Renal pelvis (tissue), 4 donors: ENCODE measurements around the gene RBMS3. TPM values are rescaled to one million over a fixed set of nuclear protein-coding genes. Genes with fewer than 3 reads are reported as not detected.
"Not testable (repeated sequence)": the region's sequence is repeated elsewhere in the genome, so short reads cannot be mapped to it uniquely, and the experiment has no call there.

Source experiments
- DNase-seq: peaks from one replicate; pipeline ENCODE4 v3.0.0-alpha.2; 2013
- polyA plus RNA-seq, 3 donors: library from polyadenylated mRNA; unstranded; fragments of 120-200 nt; gene quantifications; one replicate each; pipeline ENCODE4 v1.2.1, GENCODE V29; 2013; ENCODE audit not compliant: insufficient read length in 3 of 3

Gene RBMS3
- polyA plus RNA-seq, 3 donors, result 10.2 to 13.1 (median 11.6) TPM

DNA sequence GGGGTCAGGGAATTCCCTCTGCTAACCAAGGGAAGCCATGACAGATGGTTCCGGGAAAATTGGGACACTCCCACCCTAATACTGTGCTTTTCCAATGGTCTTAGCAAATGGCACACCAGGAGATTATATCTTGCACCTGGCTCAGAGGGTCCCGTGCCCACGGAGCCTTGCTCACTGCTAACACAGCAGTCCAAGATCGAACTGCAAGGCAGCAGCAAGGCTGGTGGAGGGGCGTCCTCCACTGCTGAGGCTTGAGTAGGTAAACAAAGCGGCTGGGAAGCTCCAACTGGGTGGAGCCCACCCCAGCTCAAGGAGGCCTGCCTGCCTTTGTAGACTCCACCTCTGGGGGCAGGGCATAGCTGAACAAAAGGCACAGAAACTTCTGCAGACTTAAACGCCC lies 389.6 kb downstream of the RBMS3 start:
- DNase-seq, result not testable (repeated sequence)

DNA sequence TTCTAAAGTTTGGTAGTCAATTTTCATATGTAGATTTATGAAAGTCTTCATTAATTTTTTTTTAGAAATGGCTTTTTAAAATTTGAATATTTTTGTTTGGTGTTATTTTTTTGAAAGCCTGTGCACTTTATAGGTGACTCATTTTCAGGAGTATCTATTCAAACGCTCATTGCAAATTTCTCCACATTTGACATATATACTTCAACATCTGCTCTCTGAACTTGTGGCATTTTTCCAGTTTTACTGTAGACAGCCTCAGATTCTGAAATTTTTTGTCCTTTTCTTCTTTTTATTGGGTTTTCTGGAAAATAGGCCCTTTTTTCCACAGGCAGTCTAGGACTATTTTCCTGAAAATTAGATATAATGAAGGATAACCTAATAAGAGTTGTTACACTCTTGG lies 396.6 kb downstream of the RBMS3 start:
- no peak for DNase-seq

DNA sequence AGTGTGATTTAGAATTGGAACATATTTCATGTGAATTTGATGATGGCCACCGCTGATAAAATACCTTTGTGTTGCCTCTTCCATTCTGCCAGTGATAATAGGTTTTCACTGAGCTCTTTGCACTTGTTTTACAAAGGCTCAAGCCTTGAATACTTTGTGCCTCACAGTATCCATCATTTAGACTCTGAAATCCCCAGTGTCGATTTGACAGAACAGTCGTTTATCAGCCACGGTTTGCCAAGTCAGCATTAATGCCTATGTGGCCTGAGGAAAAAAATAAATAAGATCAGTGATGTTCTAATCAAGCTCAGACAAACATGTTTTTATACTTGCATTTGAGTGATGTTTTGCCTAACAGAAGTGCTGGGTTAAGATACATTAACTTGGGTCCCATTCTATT lies 399.1 kb downstream of the RBMS3 start:
- DNase-seq, result no peak

DNA sequence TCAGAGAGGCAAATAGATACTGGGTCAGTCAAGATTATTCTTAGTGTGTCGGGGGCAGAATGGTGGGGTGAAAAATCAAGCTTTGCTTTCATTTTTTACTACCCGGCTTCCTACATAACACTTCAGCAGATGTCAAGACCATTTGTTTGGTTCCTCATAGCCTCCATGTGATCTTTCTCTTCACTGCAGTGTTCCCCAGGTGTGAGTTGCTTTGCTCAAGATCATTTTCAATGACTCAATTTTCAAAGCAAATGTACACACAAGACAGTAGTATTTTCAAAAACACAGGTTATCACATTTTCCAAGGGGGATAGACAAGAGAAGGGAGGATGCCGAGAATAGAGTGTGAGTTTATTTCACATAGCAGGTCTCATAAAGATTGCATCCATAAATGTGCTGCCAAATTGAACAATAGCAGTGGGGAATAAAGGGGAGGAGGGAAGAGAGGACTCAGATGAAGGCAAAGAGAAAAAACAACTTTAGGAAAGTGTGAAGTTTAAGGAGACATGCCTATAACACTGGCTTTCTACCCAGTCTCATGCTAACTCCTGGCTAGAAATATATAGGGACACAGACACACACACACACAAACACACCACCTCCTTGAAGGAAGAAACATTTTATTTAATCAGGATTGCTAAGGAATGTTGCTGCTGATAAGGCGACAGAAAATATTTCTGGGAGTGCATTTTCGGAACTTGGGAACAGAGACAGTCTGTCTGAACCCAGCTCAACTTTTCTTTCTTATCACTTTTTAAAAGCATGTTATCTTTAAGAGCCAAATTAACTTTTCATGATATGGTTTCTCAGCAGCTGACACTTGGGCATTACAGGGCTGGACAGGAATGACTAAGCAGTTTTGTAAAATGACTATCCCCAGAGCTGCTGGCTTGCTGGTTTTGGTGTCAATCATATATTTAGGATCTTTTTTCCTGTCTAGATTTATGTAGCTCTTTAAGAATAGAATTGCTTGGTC lies 402.4 kb downstream of the RBMS3 start:
- no peak for DNase-seq

DNA sequence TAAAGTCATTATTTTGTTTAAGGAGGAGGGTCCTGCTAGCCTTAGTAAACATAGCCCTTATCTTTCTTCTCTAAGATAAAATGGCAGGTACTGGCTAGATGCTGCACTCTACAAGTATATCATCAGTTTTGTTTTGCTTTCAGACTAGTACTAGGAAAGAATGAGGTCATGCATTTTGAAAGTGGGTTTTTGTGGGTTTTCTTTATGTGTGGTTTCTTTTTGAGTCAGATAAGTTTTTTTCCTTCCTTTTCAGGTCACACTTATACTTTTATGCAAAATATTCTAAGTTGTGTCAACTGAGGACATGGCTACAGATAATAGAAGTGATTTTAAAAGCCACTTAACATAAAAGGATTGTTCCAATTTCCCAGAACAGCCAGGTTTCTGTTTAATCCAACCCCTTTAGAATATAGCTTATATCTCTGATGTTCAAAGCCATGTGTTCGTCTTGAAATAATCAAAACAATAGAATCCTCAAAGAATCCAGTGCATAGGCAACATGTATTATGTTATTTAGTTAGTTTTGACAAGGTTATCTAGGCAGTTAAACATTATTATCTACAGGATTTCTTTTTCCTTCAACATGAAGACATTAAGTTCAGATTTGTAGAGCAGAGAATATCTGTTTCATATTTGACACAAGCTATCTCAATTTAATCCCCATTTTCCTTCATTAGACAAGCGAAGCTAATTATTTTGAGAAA lies 406.2 kb downstream of the RBMS3 start:
- DNase-seq, result no peak

DNA sequence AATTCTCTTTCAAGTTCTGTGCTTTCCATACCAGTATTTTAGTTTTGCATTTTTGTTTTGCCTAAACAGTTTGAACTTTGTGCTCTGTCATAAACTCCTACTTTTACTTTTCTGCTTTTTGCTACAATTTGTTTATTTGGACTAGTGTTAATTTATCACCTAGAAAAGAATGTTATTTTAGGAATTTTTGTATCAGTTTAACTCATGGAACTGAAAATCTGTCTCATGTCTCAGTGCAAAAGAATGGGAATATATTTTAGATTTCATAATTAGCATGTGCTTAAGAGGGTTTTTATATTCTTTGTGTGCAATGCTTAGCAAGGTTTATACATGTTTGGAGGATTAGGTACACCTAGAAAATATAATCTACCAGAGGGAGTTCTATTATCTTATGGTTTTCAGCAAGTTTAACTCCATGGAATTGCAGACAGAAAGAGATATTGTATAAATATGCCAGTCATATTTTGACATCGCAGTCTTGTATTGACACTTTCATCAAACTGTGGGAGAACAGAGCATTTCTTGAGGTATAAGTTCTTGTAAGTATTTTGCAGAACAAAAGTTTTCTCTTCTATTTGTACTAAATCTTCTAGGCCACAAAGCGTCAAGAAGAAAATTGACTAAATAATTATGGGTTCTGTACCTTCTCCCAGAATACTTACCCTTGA lies 409.9 kb downstream of the RBMS3 start:
- DNase-seq, result no peak

DNA sequence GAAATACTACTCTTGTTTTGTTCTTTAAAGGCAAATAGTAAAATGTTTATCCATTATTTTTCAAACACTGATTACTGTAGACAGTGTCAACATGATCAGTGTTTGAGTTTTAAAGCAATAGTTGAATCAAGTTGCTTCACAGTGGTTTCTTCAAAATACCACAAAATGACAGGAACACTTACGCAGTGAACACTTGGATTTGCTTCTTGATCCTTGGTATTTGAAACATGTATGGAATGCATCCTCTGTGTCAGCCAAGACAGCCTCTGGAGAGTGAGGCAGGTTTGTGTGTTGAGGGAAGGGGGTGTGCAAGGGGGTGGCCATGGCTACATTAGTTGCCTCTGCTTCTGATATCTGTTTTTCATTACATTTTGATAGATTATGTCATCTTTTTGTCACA lies 413.0 kb downstream of the RBMS3 start:
- DNase-seq, result no peak

DNA sequence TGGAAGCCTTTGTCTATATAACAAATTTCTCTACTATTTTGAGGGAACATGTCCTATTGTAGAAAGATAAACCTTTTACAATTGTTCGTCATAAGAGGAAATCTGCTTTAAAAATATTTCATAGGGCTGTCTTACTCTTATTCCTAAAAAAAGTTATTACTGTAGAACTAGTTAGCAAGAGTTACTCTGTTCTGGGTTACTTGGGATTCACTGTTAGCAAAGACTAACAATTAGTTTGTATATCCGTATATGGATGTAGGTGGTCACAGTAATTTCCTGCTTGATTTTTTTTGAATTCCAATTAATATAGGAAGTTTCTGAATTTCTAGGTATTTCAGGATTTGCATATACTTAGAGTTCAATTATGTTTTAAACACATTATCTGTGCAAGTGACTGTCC lies 413.5 kb downstream of the RBMS3 start:
- DNase-seq, result no peak

DNA sequence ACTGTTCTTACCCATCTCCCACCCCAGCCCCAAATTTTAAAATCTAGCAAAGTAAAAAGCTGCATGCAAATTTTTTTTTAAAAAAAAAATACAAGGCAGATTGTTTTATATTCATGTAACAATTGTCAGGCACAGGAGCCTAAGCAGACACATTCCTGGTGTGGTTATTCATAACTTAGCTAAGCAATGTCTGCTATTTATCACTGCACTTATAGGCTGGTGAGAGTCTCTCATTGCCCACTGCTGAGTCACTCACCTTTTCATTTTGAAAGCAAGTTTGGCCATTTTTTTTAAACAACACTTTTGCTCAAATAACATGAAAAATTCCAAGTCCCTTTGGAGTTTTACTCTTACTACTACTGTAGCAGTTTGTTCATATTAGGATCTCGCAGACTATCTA lies 413.9 kb downstream of the RBMS3 start:
- no peak for DNase-seq

DNA sequence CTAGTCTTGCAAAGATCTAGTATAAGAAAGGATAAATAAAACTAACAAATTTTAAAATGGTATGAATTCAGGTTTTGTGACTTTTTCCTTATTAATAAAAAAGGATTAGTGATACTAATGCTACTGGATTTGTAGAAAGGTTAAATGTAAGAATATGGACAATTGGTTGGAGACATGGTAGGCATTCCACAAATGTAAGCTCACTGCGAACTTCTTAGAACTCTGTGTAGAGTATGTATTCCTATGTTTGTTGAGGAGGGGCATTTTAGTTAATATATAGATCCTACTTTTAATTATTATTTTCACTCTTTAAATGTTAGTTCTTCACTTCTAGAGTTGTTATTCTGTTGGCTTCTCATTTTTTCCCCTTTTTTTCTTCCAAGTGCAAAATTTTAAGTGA lies 414.3 kb downstream of the RBMS3 start:
- DNase-seq, result no peak

DNA sequence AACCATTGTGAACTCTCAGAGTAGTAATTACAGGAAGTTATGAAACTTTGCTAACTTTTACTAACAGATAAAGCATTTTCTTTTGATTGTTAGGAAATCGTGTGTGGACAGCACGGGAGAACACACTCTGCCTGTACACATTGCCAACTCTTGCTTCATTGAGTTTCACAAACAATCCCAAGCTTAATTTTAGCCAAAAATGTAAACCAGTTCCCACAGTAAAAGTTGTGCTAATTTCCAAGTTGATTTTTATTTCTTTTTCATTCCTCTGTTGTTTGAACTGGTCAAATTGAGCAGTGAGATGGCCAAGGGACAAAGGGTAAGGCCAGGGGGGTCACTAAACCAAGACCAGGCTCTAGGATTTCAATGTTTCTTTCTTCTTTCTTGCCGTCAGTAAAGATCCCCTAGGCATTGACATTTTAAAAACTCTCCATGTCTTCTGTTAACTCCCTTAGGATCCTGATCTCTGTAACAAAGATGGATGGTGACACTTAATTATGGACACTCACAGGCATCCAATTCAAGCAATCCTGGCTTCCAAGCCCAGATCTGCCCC lies 414.9 kb downstream of the RBMS3 start:
- DNase-seq, result no peak

DNA sequence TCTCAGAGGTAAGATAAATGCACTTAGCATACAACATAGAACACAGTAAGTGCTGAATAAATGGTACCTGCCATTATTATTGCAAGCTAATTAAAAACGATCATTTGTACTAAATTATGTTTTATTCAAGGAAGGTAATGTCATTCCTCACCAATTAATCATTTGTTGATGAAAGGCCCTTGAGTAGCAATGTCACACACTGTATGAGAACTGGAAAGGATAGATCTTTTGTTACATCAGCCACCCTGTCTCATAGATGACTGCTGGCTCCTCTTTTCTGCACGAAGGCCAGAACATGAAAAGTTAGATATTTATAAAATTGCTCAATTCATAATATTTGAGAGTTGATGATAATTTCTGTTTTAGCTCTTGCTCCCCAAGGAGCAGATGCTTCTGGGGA lies 415.4 kb downstream of the RBMS3 start:
- DNase-seq, result no peak

DNA sequence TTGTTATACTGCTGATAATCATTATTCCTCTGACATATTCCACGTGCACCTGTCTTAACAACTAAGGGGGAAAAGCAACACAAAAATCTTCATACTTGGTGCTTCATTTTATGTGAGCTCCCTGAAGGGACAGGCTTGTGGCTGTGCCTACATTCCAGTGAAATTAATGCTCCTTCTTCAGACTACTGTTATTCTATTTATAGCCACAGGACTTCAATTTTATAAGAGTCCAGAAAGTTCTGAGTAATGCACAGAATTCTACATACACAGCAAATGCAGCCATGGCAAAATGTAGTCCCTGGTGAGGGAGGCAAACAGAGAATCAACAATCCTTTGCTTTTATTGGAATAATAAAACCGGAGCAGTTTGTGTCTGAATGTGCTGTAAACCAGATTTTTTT lies 417.1 kb downstream of the RBMS3 start:
- no peak for DNase-seq

DNA sequence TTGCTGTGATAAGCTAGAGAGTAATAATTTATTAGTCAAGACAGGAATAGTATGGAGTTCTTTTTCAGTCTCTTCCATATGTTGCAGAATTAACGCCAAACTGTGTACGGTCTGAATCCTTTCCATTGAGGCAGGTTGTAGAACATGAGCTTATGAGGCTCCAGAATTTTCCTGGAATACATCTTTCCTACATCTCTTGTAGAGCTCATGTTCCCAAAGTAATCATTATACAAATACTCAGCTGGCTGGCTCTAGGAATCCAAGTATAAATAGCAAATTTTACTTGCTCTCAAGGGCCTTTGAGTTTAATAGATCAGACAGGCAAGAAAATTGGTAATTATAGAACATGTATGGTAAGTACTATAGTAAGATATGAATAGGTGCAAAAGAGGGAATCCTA lies 419.4 kb downstream of the RBMS3 start:
- no peak for DNase-seq

DNA sequence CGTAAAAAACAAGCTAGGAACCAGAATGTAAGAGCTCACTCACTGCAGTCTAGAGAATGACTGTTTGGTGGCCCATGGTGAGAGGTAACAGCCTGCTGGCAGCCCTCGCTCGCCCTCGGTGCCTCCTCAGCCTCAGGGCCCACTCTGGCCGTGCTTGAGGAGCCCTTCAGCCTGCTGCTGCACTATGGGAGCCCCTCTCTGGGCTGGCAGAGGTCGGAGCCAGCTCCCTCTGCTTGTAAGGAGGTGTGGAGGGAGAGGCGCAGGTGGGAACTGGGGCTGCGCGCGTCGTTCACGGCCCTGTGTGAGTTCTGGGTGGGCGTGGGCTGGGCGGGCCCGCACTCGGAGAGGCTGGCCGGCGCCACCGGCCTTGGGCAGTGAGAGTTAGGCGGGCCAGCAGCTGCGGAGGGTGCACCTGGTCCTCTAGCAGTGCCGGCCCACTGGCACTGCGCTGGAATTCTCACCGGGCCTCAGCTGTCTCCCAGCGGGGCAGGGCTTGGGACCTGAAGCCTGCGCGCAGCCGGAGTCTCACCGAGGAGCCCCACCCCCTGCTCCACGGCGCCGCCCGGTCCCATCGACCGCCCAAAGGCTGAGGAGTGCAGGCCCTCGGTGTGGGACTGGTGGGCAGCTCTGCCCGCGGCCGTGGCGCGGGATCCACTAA lies 420.6 kb downstream of the RBMS3 start:
- DNase-seq, result no peak

DNA sequence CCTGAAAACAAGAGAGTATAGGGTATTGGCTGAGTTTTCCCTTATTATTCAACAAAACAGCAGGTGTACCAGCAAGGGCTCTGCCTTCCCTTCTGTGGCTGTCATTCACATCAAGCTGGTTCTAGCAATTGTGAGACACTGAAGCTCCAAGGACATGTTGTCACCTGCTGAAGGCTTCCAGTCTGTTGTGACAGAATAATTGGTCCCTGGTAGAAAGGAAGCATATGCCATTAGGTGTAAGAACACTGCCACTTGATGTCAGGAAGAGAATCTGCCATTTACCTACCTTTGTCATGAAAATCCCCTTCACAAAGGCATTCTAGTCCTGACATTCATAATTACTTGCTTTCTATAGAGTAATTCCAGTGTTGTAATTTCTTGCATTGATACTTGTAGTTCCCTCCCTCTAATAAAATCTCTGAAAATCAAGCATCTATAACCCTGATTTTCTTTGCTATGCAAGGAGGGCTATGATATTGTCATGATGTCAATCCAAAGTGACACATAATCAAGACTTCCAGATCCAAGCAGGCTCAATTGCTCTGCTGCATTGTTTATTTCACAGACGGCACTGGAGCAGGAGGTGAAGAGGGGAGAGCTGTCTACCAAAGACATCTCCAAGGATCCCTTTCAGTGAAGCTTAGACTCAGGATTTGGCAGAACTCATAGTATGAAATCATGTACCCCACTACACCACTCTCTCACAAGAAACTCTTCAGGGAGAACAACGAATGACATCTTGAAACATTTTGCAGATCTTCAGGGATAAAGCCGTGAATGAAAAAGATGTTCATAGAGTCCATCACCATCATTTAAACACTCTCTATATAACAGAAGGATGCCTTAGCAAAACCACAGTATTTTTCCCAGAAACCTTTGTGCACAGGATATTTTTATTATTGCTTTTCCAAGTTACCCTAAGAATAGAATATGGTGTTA lies 425.3 kb downstream of the RBMS3 start:
- DNase-seq, result no peak

DNA sequence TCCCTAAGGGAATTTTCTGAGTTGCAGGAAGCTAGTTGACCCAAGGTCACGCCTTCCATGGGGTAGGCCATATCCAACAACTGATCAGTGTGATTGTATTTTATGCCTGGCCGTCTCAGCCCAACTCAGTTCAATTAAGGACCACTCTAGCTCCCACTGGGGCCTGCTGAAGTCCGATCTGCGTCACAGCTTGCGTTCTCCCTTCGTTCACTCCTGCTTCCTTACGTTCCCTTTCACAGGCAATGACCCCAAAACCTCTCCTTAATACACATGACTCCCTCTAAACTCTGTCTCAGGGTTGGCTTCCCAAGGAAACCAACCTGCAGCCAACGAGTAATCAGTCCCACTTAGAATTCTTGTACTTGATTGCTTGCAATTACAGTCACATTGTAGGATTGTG lies 428.0 kb downstream of the RBMS3 start:
- DNase-seq, result no peak

DNA sequence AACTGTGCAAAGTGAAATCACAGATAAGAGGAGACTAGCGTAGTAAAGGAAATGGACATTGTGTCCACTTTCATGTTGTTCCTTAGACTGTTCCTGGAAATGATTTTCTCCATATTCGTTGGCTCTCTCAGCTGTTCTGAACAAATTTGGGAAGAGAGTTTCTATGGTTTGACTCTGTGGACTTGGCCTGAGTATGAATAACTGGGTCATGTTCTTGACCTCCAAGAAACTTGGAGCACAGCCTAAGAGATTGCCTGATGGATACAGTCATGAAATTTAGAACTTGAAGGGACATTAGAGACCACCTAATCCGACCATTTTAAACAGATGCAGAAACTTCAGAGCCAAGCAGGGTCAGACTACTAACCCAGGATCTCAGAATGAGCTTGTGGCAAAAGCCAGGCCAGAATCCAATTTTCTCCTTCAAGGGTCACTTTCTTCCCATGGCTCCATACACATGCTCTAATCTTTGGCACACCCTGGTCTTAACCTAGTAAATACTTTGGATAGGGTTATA lies 430.4 kb downstream of the RBMS3 start:
- DNase-seq, result no peak

DNA sequence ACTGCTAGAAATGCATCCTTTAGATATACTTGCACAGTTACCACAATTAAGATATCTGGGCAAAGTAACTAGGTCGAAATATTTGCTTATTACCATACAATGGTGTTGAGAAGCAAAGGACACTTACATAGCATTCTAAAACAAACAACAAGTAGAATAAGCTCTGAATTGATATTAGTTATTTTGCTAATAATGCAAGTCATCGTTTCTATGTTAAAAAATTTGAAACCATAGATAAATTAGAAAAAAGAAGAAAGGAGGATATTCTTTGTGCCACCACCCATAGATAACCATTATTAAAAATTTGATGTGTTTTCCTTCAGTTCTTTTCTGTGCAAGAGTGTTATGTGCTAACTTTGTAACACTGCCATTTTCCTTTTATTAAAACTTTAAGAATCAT lies 435.3 kb downstream of the RBMS3 start:
- DNase-seq, result no peak

DNA sequence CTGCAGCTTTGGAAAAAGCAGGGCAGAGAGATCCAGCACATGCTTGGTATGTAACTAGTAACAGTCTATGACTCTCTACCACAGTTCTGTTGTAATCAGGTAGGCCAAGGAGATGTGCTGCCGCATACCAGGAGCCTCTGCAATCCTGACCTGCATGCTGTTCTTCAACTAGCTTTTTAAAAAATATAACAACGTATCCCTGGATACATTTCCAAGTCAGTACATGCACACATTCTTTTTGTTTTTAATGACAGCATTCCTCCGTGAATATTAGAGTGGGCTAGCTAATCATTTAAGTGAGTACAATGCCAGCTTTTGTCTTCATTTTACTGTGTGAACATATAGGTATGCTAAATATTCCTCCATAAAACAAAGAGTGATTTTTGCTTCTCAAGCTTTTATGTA lies 437.8 kb downstream of the RBMS3 start:
- DNase-seq, result no peak
